Astrocyte (in vitro differentiated cells and primary cell): ENCODE data around the gene KLHL30. TPM values are rescaled to one million over a fixed set of nuclear protein-coding genes. Genes with fewer than 3 reads are reported as not detected.

Experiments used
- DNase-seq: peaks from one replicate; pipeline ENCODE4 v3.0.0-alpha.2; 2010; ENCODE audit warnings: low read depth
- FAIRE-seq: peaks from 2 replicates; lab custom pipeline; 2011; peaks lifted over from hg19 to GRCh38; lab: Jason Lieb, UNC
- H2AFZ ChIP-seq: 2 replicates; pipeline ENCODE4 v1.6.0; 2012; ENCODE audit warnings: low read depth, low read length, inconsistent platforms
- H3K27ac ChIP-seq: 2 replicates; pipeline ENCODE4 v1.5.1; 2011; ENCODE audit warnings: low read depth, low read length, inconsistent platforms
- H3K27me3 ChIP-seq: 2 replicates; pipeline ENCODE4 v1.6.0; 2011; ENCODE audit warnings: low read length, inconsistent platforms; ENCODE audit not compliant: insufficient read depth
- H3K36me3 ChIP-seq: 2 replicates; pipeline ENCODE4 v1.5.1; 2011; ENCODE audit warnings: low read length, inconsistent platforms; ENCODE audit not compliant: insufficient read depth
- H3K4me1 ChIP-seq: 2 replicates; pipeline ENCODE4 v1.5.1; 2011; ENCODE audit warnings: low read length, inconsistent platforms; ENCODE audit not compliant: insufficient read depth
- H3K4me2 ChIP-seq: 2 replicates; pipeline ENCODE4 v1.6.0; 2012; ENCODE audit warnings: low read length, inconsistent platforms
- H3K4me3 ChIP-seq: 2 replicates; pipeline ENCODE4 v1.5.1; 2011; ENCODE audit warnings: low read depth, mild to moderate bottlenecking, low read length, inconsistent platforms; ENCODE audit not compliant: insufficient read depth
- H3K79me2 ChIP-seq: 2 replicates; pipeline ENCODE4 v1.6.0; 2012; ENCODE audit warnings: mild to moderate bottlenecking, low read length, inconsistent platforms; ENCODE audit not compliant: insufficient read depth
- H3K9ac ChIP-seq: 2 replicates; pipeline ENCODE4 v1.6.0; 2012; ENCODE audit warnings: mild to moderate bottlenecking, low read length, inconsistent platforms
- H3K9me3 ChIP-seq: 2 replicates; pipeline ENCODE4 v1.5.1; 2012; ENCODE audit warnings: low read depth, mild to moderate bottlenecking, low read length, inconsistent platforms; ENCODE audit not compliant: insufficient read depth
- H4K20me1 ChIP-seq: 2 replicates; pipeline ENCODE4 v1.6.0; 2012; ENCODE audit warnings: low read length, inconsistent platforms; ENCODE audit not compliant: insufficient read depth
- H3K27ac Mint-ChIP-seq: one replicate; pipeline ENCODE4 v1.8.0; 2021; ENCODE audit warnings: mild to moderate bottlenecking, mixed read lengths; ENCODE audit not compliant: unreplicated experiment
- H3K27me3 Mint-ChIP-seq: one replicate; pipeline ENCODE4 v1.8.0; 2021; ENCODE audit warnings: low read depth, mixed read lengths; ENCODE audit not compliant: unreplicated experiment
- H3K36me3 Mint-ChIP-seq: one replicate; pipeline ENCODE4 v1.8.0; 2021; ENCODE audit warnings: low read depth, mixed read lengths; ENCODE audit not compliant: unreplicated experiment
- H3K4me1 Mint-ChIP-seq: one replicate; pipeline ENCODE4 v1.8.0; 2021; ENCODE audit warnings: low read depth, mixed read lengths; ENCODE audit not compliant: unreplicated experiment
- H3K4me3 Mint-ChIP-seq: one replicate; pipeline ENCODE4 v1.8.0; 2021; ENCODE audit warnings: mild to moderate bottlenecking, moderate library complexity, mixed read lengths; ENCODE audit not compliant: unreplicated experiment
- H3K9me3 Mint-ChIP-seq: one replicate; pipeline ENCODE4 v1.8.0; 2021; ENCODE audit warnings: mild to moderate bottlenecking, mixed read lengths; ENCODE audit not compliant: unreplicated experiment
- EZH2 ChIP-seq: IDR thresholded peaks from 2 replicates; pipeline ENCODE4 v1.6.1; 2012; ENCODE audit warnings: mild to moderate bottlenecking, low read length, inconsistent platforms; ENCODE audit not compliant: insufficient read depth
- total RNA-seq: library from RNA; stranded (reverse); gene quantifications from 2 replicates; pipeline ENCODE4 v1.2.1, GENCODE V29; 2021
- TF ChIP-seq, protein P1 (sequence below): IDR thresholded peaks from 2 replicates; pipeline ENCODE4 v1.5.1; 2011; ENCODE audit warnings: low read depth, mild to moderate bottlenecking, inconsistent platforms, low read length, moderate library complexity; ENCODE audit not compliant: insufficient read depth

The KLHL30 gene
- total RNA-seq, 1 donor from 2014 or later = 0.59 TPM

- TF ChIP-seq EZH2 = no peak
- TF ChIP-seq, protein P1, sequence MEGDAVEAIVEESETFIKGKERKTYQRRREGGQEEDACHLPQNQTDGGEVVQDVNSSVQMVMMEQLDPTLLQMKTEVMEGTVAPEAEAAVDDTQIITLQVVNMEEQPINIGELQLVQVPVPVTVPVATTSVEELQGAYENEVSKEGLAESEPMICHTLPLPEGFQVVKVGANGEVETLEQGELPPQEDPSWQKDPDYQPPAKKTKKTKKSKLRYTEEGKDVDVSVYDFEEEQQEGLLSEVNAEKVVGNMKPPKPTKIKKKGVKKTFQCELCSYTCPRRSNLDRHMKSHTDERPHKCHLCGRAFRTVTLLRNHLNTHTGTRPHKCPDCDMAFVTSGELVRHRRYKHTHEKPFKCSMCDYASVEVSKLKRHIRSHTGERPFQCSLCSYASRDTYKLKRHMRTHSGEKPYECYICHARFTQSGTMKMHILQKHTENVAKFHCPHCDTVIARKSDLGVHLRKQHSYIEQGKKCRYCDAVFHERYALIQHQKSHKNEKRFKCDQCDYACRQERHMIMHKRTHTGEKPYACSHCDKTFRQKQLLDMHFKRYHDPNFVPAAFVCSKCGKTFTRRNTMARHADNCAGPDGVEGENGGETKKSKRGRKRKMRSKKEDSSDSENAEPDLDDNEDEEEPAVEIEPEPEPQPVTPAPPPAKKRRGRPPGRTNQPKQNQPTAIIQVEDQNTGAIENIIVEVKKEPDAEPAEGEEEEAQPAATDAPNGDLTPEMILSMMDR = no peak
- Mint-ChIP-seq H3K27me3 (peaks cover 12% of the 10 kb centered on the region), H3K9me3 (peaks cover under 1% of the 10 kb centered on the region), H3K27ac (no peak overlapping the region), H3K4me3 (no peak overlapping the region), H3K4me1 (no peaks in the 10 kb centered on the region), H3K36me3 (no peaks in the 10 kb centered on the region)
- Histone ChIP-seq H2AFZ (no peak overlapping the region), H3K9me3 (peaks cover 4% of the 10 kb centered on the region), H3K4me2 (no peak overlapping the region), H4K20me1 (no peaks in the 10 kb centered on the region), H3K79me2 (no peaks in the 10 kb centered on the region), H3K36me3 (no peaks in the 10 kb centered on the region), H3K27me3 (peaks cover 5% of the 10 kb centered on the region), H3K4me3 (no peak overlapping the region), H3K4me1 (peaks cover under 1% of the 10 kb centered on the region), H3K27ac (no peak overlapping the region), H3K9ac (no peak overlapping the region)
- DNase-seq = no peak
- FAIRE-seq = no peak
Observed at GRCh38 chr2:238122287-238123217, 15.9 kb upstream of the KLHL30 start.

DNA sequence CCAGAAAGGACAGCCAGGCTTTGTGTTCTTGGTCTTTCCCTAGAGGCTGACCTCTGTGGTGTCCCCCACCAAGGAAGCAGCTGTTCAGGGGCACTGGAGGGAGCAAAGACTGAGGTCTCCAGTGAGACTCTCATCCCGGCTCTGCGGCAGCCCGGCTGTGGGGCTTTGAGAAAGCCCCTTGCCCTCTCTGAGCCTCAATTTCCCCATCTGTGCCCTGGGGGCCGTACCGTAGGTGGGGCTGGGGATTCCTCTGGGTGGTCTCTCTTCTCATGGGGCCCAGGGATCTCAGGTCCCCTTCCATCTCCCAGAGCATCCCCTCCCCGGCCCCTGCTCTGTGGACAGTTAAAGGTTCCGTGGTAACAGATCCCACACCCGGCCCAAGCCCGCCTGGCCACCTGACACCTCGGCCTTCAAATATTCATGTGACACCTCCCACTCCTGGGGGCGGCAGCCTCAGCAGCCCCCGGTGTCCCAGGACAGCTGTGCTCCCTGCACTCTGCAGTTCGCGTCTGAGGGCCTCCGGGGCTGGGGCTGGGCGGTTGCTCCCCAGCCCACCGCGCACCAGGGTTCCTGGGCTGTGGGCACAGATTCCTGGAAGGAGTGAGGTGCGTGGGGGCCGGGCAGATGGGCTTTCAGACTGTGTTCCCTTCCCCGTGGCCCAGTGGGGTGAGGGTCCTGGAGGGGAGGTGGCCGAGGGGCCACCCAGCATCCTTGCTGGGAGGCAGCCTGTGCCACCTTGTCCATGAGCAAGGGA is 15.1 kb upstream of the KLHL30 start:
- Histone ChIP-seq H3K36me3 (no peaks in the 10 kb centered on the region), H3K4me1 (no peaks in the 10 kb centered on the region), H3K4me3 (no peak overlapping the region), H3K79me2 (no peaks in the 10 kb centered on the region), H2AFZ (no peak overlapping the region), H3K4me2 (no peak overlapping the region), H3K27ac (no peak overlapping the region), H4K20me1 (no peaks in the 10 kb centered on the region), H3K27me3 (peaks cover 2% of the 10 kb centered on the region), H3K9me3 (peaks cover 4% of the 10 kb centered on the region), H3K9ac (no peak overlapping the region)
- Mint-ChIP-seq H3K27me3 (peaks cover 8% of the 10 kb centered on the region), H3K9me3 (no peaks in the 10 kb centered on the region), H3K27ac (no peak overlapping the region), H3K36me3 (no peaks in the 10 kb centered on the region), H3K4me3 (no peak overlapping the region), H3K4me1 (no peaks in the 10 kb centered on the region)
- TF ChIP-seq, protein P1 = no peak
- TF ChIP-seq EZH2 = no peak
- DNase-seq (no peak), FAIRE-seq (no peak)
